HG02642 (cell line): Measurements from ENCODE around the gene MRPL37.

Source experiments
- ATAC-seq: cut with Tn5 transposase; IDR thresholded peaks from one replicate; pipeline ENCODE4 v1.9.1; 2021; ENCODE audit warnings: mild to moderate bottlenecking; ENCODE audit not compliant: unreplicated experiment, poor library complexity

Gene MRPL37

DNA sequence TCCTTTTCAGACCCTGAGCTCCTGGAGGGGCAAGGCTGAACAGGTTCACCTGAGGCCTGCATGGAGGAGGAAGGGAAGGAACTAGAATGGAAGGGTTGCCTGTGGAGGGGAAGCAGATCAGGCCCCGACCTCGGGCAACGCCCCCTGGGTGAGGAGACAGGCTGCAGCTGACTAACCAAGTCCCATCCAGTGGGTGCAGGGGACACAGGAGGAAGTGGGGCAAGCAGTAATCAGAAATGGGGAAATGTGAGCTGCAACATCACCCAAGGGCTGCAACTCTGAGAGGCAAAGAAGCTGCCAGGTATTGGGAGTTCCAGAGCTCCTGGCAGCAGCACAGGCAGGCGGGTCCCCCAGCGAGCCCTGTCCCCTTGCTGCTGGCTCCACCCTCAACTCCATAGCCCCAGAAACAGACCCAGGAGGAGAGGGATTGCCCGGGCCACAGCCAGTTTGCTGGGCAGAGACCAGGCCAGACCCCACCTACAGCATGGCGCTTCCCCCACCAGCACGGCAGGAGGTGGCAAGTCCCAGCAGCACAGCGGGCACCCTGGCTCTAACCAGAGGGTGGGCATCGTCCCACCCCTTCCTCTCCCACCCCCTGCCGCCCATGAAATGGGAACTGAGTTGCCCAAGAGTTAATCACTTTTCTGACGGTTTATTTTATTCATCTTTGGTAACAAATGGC lies 38.5 kb downstream of the MRPL37 start:
- ATAC-seq = no peak

DNA sequence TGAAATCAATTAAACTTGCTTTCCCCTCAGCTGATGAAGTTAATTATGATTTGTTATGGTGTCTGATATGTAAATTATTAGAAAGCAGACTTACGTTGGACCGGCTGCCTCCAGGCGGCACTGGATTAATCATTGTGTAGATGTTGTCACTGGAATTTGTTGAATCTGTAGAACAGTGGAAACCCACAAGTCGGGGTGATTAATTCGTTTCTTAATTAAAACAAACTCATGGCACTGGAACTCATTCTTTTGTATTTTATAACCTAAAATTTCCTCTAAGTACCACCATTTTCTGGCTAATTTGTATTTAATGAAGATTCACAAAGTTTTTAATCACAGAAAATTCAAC lies 39.0 kb downstream of the MRPL37 start:
- ATAC-seq = no peak

DNA sequence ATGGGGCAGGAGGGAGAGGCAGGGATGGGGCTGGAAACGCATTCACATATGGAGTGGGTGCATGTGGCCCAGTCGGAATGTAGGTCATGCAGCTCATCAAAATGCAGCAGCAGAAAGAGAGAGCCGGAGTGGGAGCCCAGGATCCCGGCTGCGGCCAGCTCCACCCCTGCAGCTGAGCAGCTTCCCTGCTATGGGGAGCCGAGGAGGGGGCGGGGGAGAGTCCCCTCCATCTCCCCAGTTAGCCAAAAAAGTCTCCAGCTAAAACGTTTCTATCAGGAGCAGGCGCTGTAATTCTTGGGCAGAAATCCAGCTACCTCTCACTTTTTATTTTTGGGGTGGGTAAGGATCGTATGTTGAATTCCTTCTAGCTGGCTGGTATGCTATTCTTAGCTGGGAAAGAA lies 39.7 kb downstream of the MRPL37 start:
- no peak for ATAC-seq

DNA sequence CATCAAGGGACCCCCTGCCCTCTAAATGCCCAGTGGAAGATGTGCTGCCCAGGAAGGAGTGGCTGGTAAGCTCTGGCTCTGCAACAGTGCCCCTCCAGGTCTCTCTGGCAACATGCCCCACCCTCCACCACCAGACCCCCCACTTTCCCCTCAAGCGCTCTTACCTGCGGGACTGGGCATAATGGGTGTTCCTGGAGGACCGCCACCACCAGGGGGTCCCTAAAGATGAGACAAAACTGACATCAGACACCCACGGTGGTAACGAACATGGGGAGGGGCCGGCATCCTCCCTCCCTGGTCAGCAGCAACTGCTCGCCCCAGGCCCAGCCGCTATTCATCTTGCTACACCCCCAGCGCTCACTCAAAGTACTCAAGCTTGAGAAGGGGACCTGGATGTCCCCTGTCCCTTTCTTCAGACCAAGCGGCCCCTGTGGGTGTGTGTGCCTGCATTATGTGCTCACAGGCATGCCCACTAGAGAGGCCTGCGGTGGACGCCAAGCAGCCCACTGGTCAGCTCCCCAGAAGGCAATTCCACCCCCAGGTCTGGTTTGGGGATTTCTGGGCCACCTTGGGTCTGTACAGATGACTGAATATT lies 40.9 kb downstream of the MRPL37 start:
- no peak for ATAC-seq

DNA sequence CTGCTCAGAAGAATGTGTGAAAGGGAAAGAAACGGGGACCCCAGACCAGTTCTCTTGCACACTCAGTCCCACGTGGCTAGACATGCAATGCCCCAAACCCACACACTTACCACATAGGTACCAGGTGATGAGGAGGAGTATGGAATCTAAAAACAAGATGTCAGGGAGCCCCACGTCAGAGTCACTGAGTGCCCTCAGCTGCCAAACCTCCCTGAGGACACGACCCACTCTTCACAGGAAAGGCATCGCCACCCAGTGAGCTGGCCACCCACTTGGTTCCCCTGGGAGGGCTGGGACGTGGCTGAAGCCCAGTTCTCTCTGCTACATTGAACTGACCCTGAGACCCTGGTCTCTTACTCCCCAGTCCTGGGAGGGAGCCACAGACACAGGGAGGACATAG lies 41.4 kb downstream of the MRPL37 start:
- ATAC-seq = no peak

DNA sequence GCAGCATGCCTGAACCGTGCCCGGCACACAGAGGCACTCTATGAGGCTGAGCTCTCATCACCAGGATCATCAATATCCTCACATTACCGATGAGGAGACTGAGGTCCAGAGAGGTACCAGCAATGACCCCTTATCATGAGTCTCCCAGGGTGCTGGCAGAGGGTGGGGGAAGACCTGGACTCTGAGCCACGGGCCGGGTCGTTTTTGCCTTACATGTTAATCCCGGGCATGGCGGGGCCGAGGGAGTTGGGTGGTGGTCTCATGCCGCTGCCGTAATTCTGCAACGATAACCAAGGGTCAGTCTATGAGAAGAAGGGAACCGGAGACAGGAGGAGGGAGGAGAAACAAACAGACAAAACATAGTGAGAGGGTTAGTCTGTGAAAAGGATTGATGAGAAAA lies 43.1 kb downstream of the MRPL37 start:
- no peak for ATAC-seq

DNA sequence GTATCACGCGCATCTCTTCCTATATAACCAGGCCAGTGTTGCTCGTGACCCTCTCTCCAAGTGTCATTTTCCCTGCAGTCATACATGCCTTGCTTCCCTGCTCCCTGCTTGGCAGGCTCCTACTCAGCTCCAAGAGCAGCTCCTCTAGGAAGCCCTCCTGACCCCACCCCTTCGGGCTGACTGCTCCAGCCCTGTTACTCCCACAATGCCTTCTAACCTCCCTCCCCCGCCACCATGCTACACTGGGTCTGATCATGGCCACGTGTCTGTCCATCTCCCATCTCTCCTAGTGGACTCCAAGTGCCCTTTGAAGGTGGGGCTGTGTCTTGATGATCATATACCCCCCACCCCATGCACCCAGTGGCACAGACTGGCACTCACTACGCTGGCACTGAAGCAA lies 44.7 kb downstream of the MRPL37 start:
- ATAC-seq = no peak

DNA sequence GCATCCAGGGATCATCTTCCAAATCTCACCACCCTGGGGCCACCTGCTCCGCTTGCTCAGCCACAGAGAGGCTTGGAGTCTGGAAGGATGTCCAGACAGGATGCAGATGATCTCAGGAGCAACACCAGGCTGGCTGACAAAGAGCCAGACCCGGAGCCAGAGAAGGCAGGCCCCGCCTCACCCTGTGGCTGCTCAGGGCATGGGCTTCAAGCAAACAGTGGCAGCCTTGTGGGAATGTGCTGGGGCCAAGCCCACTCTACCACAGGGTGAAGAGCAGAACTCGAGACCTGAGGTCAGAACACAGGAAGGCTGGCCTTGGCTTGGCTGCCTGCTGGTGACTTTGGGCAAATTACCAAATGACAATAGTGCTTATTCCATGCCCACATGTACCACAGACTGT lies 45.5 kb downstream of the MRPL37 start:
- ATAC-seq = no peak

DNA sequence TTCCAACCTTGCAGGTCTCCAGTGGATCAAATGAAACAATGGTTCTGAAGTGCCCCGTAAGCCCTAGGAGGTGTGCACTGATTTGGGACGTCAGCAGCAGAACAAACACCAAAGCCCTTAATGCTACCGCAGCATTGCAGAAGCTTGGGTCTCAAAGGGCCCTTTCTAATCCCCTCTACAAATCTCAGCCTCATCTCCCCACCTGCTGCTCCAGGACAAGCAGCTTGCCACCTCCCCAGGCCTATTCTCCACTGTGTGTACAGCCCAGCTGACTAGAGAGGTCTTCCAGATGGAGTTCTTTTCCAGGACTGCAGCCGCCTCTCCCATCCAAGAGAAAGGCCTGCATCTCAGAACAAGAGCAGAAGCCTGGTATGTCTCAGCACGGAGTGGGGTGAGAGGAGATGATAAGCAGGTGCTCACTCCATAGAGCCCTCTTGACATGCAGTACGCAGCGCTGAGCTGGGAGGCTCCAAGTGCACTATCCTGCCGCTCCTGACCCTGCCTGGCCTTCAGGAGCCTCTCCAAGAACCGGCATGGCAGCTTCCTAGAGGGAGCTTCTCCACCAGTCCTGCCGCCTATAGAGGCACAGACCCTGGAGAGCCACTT lies 46.3 kb downstream of the MRPL37 start:
- ATAC-seq = no peak

DNA sequence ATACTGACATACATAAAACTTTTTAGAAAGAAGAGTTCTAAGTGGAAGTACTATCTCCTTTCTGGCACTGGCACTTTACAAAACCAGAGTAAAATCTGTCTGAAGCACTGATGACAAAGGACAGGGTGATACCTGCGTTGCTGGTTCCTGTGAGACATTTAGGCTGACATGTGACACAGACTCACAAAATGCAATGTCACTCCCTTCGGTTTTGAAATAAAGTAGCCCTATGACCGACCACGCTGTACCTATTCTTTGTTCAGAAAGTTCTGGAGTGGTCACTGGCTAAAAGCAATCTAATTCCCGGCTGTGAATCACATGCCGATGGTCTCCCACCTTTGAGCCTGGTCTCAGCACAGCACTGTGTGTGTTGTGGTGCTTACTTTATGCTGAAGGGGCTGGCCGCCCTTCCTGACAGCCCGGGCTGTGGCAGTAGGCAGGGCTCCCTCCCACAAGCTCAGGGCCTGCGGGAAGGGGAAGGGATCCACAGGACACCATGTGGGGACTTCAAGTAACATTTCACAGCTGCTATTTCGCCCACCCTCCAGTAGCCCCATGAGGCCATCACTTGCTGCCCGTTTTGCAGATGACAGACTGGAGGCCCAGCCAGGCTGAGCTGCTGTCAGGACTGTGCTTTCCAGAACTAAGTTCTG lies 48.0 kb downstream of the MRPL37 start:
- no peak for ATAC-seq

DNA sequence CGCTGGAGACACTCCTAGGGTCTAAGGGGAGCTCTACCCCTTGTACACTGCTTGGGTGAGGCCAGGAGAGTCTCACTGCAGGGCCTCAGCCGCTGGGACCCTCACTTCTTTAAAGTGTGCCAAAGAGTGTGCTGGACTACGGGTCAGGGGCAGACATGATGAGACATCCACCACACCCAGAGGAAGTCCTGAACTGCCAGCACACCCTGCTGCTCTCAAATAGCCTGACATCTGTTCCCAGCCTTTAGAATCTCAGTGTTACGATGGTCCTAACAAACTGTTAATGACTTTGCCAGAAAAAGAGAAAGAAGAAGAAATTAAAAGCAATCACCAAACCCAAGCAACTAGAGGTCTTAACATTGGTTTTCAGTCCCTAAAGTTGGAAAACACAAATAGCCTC lies 49.0 kb downstream of the MRPL37 start:
- no peak for ATAC-seq

DNA sequence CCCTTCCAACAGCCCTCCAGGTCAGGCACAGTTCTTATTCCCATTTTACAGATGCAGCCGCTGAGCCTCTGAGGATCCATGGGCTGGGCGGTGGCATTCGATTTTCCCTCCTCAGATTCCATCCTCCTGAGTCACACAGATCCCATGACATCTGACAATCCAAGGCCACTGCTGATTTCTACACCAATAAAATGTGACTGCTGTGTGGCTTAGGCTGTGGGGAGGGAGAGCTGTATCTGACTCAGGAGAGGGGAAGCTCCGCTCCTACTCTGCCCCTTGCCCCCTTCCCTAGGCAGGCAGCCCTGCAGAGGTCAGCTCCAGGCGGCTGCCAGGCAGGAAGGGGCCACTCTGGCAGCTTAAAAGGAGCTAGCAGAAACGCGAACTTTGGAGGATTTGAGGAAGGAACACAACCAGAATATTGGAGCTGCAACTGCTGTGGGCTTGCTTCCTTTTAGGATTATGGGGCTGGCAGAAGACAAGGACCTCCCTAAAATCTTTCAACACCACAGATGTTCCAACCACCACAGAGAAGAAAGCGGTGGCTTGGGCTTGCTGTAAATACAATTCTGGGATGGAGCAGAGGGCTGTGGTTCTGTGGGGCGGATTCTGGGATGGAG lies 50.0 kb downstream of the MRPL37 start:
- ATAC-seq = no peak

DNA sequence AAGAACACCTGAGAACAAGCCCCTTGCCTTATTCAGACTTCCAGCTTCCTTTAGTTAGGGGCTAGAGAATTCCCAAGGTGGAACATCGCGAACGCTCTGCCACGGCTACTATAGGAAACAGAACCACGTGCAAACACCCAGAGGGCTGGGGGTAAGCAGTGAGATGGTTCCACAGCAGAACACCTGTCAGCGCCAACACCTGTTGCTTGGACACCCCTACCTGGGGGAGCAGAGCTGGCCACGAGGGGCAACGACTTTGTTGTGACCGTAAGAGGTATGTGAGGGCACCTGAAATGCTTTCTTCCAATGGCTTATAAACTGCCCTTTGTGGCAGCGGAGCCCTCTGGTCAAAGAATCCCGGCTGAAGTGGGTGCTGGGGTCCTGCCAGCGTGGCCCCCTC lies 50.7 kb downstream of the MRPL37 start:
- ATAC-seq = no peak

DNA sequence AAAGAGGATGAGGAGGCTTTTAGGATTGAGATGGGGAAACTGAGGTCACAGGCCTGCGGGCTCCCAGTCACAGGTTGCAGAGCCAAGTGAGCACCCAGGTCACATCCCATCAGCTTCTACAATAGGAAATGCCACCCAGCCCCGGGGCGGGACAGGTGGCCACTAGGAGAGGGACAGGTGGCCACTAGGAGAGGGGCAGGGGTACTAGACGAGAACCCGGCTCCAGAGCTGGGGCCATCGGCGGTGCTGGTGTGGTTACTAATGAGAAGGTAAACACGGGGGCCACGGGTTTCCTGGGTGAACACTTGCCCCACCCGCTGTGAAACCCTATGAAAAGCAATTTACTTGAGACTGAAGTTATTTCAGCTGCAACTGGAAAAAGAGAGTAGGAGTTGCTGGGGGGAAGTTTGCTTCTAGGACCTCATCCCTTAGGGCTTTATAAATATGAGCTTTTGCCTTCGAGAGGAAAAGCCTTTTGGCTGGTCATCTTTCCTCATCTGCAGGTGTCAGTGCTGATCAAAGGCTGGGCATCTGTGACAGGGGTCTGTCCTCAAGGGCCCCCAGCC lies 52.5 kb downstream of the MRPL37 start:
- ATAC-seq = no peak

DNA sequence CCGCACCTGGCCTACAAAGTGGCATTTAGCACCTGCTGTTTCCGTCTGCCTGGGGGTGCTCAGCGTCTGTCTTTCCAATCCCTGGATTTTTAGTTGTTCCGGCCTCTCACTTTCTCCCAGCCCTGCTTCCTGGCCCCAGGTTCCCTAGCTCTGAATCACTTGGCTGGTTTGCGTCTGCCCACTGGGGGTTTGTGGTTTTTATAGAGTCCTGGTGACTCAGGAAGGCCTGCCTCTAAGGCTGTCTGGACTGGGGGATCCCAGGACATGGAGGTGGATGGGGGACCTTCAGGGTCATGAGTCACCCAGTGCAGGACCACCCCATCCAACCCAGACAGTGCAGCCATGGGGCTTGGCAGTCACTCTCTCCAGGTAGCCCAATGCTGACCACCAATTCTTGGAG lies 53.5 kb downstream of the MRPL37 start:
- no peak for ATAC-seq

DNA sequence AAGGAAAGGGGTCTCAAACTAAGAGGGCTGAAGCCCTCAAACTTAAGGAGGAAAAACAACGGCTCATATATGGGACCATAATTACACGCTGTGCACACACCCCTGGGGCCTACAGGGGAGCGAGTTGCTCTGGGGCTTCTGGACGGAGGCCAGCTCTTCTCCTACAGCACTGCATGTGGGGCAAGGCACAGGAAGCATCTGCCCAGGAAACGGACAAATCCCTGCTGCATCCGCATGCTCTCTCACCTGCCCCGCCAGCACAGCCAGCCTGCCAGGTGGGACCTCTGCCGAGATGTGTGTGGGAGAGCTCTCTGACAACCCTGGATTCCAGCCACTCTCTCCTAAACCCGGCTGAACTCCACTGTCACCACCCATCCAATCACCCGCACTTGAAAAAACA lies 54.1 kb downstream of the MRPL37 start:
- no peak for ATAC-seq

DNA sequence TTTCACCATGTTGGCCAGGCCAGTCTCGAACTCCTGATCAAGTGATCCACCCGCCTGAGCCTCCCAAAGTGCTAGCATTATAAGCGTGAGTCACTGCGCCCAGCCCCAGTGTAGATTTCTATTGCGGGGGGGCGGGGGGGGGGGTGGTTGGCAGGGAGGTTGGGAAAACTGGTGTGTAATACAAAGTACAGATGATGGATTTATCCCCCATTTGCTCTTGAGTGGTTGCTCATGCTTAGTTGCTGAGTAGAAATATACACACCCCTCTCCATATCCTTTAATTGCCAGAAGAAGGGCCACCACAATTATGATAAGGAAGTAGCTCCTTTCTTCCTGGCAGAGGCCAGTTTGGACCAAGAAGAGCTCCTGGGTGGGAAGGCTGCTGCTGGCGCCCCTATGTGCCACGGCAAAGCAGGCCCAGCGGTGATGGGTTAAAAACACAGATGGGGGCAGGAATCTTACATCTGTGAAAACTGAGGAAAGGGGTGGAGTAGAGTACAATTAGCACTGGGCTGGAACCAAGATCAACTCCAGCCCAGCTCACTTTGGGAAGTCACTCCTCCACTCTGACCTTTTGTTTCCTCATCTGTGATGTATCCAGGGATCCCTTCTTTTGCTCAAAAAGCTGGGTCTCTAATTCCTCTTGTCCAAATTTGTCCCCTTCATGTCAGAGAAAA lies 55.2 kb downstream of the MRPL37 start:
- ATAC-seq = no peak

DNA sequence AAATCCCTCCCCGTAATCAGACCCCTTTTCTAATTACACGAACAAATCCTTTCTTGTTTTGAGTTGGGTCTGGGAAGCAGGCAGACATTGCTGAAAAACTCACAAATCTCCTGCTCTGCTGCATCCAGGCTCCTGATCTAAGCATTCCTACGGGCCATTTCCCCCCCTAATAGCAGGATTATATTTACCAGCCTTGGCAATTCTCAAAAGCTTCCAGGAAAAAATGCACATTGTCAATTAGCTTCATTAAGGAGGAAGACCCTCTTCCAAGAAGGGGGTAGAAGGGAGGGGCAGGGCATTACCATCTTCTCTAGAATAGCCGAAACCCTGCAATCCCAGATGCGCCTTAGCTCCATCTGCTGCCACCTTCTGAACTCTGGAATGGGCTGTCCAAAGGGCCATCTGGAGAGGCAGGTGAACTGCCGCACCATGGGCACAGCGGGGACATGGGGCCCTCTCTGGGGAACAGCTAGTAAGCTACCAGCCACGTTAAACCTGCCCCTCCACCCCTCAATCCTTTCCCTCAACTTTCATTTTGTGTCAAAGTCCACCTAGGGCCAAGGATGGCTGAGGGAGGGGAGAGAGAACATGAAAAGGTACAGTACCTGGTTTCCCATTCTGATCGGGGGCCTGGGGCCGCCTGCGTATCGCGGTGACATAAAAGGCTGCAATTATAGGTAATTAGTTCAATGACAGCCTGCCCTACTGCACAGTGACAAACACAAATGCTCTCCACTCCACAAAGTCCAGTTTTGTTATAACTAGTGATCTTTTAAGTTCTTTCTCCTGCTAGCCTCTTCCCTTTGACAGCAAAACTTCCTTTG lies 56.8 kb downstream of the MRPL37 start:
- ATAC-seq = no peak

DNA sequence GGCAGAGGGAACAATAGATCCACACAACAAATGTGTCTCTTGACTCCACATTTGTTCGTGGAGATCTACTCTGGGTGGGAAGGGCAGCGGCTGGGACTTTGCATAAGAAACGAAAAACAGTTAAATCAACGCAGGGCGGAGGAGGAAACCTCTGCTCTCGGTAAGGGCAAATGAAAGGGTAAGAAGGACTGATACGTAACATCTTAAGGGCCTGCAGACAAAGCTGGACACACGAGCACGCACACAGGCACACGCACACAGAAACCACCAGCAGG lies 57.3 kb downstream of the MRPL37 start:
- ATAC-seq = no peak

DNA sequence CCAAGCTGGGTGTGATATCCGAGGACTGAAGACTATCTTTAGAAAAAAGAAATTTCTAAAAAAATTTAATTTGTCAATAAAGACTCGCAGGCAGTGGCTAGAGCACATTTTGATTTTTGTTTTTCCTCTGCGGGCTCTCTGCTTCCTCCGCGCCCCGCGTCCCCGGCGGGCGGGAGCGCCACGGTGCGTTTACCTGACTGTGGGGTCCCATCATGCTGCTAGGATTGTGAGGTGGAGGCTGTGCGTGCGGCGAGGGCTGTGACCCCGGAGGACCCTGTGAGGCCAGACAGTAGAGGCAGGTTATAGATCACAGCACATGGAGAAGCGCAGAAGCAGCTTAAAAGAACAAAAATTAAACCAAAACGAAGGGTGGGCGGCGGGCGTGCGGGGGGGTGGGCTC lies 57.9 kb downstream of the MRPL37 start:
- ATAC-seq = no peak
